SK-N-SH (cell line): ENCODE data around the gene DUSP16. TPM values are rescaled to one million over a fixed set of nuclear protein-coding genes. Genes with fewer than 3 reads are reported as not detected.

Experiments
- CTCF ChIA-PET: fragments of 300-600, 350-600 bp; formaldehyde crosslinking; extraction: SDS; loops from one replicate; lab custom pipeline; 2021; lab: Yijun Ruan, JAX
- POLR2A ChIA-PET: fragments of 350-600 bp; sonication (Branson Sonifier 250); formaldehyde crosslinking; extraction: SDS; loops from one replicate; lab custom pipeline; 2020; ENCODE audit warnings: antibody characterized with exemption, inconsistent platforms; lab: Yijun Ruan, JAX
- DNase-seq: peaks from one replicate; pipeline ENCODE4 v3.0.0; 2012
- H2AFZ ChIP-seq: fragments of 200-600 bp; sonication (generic); 2 replicates; pipeline ENCODE4 v1.8.1; 2016; ENCODE audit warnings: antibody characterized with exemption, mild to moderate bottlenecking, low read depth
- H3F3A ChIP-seq: fragments of 200-600 bp; sonication (generic); replicated peaks from 2 replicates; pipeline ENCODE3; 2016; ENCODE audit warnings: antibody characterized with exemption, mild to moderate bottlenecking; ENCODE audit not compliant: insufficient read depth
- H3K27ac ChIP-seq, 2 experiments: fragments of 200-500 bp in 1 of 2; fragments of 200-600 bp in 1 of 2; sonication (Bioruptor generic) in 1 of 2; sonication (generic), shearing (Covaris generic) in 1 of 2; 2 replicates each; pipeline versions ENCODE4 v1.5.1 to v1.6.1; 2014 to 2016; ENCODE audit warnings: low read depth in 2 of 2, inconsistent platforms in 1 of 2, low read length in 1 of 2, mild to moderate bottlenecking in 1 of 2, mixed read lengths in 1 of 2
- H3K27me3 ChIP-seq: fragments of 200-600 bp; sonication (generic), shearing (Covaris generic); 2 replicates; pipeline ENCODE4 v1.6.1; 2016; ENCODE audit warnings: mixed run types; ENCODE audit not compliant: insufficient read depth
- H3K36me3 ChIP-seq, 2 experiments: fragments of 200-500 bp in 1 of 2; fragments of 200-600 bp in 1 of 2; sonication (Bioruptor generic) in 1 of 2; sonication (generic) in 1 of 2; replicated peaks in 1 of 2; 2 replicates each; pipeline versions ENCODE3 to v1.5.1; 2014 to 2016; ENCODE audit warnings: low read length in 1 of 2, mild to moderate bottlenecking in 1 of 2; ENCODE audit not compliant: insufficient read depth in 2 of 2, control insufficient read depth in 1 of 2
- H3K4me1 ChIP-seq, 2 experiments: fragments of 200-500 bp in 1 of 2; fragments of 200-600 bp in 1 of 2; sonication (Bioruptor generic) in 1 of 2; sonication (generic), shearing (Covaris generic) in 1 of 2; 2 replicates each; pipeline versions ENCODE4 v1.5.1 to v1.6.1; 2014 to 2016; ENCODE audit warnings: low read depth in 1 of 2, low read length in 1 of 2, mixed run types in 1 of 2; ENCODE audit not compliant: insufficient read depth in 2 of 2, control insufficient read depth in 1 of 2
- H3K4me2 ChIP-seq: fragments of 200-600 bp; sonication (generic), shearing (Covaris generic); 2 replicates; pipeline ENCODE4 v1.6.1; 2017; ENCODE audit warnings: mixed run types
- H3K4me3 ChIP-seq, 2 experiments: fragments of 200-500 bp in 1 of 2; fragments of 200-600 bp in 1 of 2; sonication (Bioruptor generic) in 1 of 2; sonication (generic), shearing (Covaris generic) in 1 of 2; 2 replicates each; pipeline versions ENCODE4 v1.5.1 to v1.8.1; 2014 to 2016; ENCODE audit warnings: low read depth in 2 of 2, inconsistent platforms in 1 of 2, low read length in 1 of 2, mild to moderate bottlenecking in 1 of 2, mixed read lengths in 1 of 2, moderate library complexity in 1 of 2
- H3K79me2 ChIP-seq: fragments of 200-600 bp; sonication (generic); 2 replicates; pipeline ENCODE4 v1.8.1; 2017; ENCODE audit warnings: mild to moderate bottlenecking; ENCODE audit not compliant: insufficient read depth
- H3K9ac ChIP-seq: fragments of 200-600 bp; sonication (generic); 2 replicates; pipeline ENCODE4 v1.6.1; 2017; ENCODE audit warnings: mixed run types
- H3K9me2 ChIP-seq: fragments of 200-600 bp; sonication (generic); 2 replicates; pipeline ENCODE4 v1.6.1; 2017; ENCODE audit warnings: mixed run types
- H3K9me3 ChIP-seq: fragments of 200-600 bp; sonication (generic); 2 replicates; pipeline ENCODE4 v1.6.1; 2017; ENCODE audit warnings: mixed run types, mild to moderate bottlenecking, moderate library complexity
- H4K20me1 ChIP-seq: fragments of 200-600 bp; sonication (generic); 2 replicates; pipeline ENCODE4 v1.6.1; 2017; ENCODE audit warnings: mild to moderate bottlenecking, mixed run types; ENCODE audit not compliant: insufficient read depth
- CHD2 ChIP-seq: fragments of 150-350 bp; IDR thresholded peaks from 2 replicates; pipeline ENCODE4 v1.6.1; 2018; ENCODE audit warnings: low read length; ENCODE audit not compliant: partially characterized antibody
- ELF1 ChIP-seq: IDR thresholded peaks from 2 replicates; pipeline ENCODE4 v1.4.0; 2012
- EP300 ChIP-seq, 2 experiments: IDR thresholded peaks; 2 replicates each; pipeline versions ENCODE4 v1.4.0 to v1.6.1; 2012; ENCODE audit warnings: borderline replicate concordance in 1 of 2, low read depth in 1 of 2, low read length in 1 of 2
- EZH2phosphoT487 ChIP-seq: fragments of 200-600 bp; sonication (generic); IDR thresholded peaks from 2 replicates; pipeline ENCODE4 v1.6.1; 2017; ENCODE audit warnings: low read depth, mixed run types, mild to moderate bottlenecking, antibody characterized with exemption, moderate library complexity, borderline replicate concordance
- FOXM1 ChIP-seq: IDR thresholded peaks from 2 replicates; pipeline ENCODE4 v1.4.0; 2012; ENCODE audit warnings: low read depth, mild to moderate bottlenecking
- GABPA ChIP-seq: IDR thresholded peaks from 2 replicates; pipeline ENCODE4 v1.4.0; 2012; ENCODE audit warnings: low read depth, mild to moderate bottlenecking
- JUND ChIP-seq: IDR thresholded peaks from 2 replicates; pipeline ENCODE4 v1.4.0; 2012
- MEF2A ChIP-seq: IDR thresholded peaks from 2 replicates; pipeline ENCODE4 v1.4.0; 2012; ENCODE audit warnings: low read depth, borderline replicate concordance
- RAD21 ChIP-seq: IDR thresholded peaks from 2 replicates; pipeline ENCODE4 v1.6.1; 2012; ENCODE audit warnings: mild to moderate bottlenecking, low read length
- RCOR1 ChIP-seq: fragments of 150-350 bp; IDR thresholded peaks from 2 replicates; pipeline ENCODE4 v1.6.1; 2017; ENCODE audit warnings: antibody characterized with exemption, low read length
- RFX5 ChIP-seq: IDR thresholded peaks from 2 replicates; pipeline ENCODE4 v1.6.1; 2012; ENCODE audit warnings: mild to moderate bottlenecking, improper control_type of control experiment, low read length
- SIN3A ChIP-seq: IDR thresholded peaks from 2 replicates; pipeline ENCODE4 v1.6.1; 2012; ENCODE audit warnings: low read depth, mild to moderate bottlenecking, low read length, moderate library complexity, borderline replicate concordance
- YY1 ChIP-seq: IDR thresholded peaks from 2 replicates; pipeline ENCODE4 v1.4.0; 2012; ENCODE audit warnings: low read depth, mild to moderate bottlenecking
- WGBS: methylation state at CpG from one replicate; pipeline ENCODE4 v1.1.6; 2017; ENCODE audit warnings: low lambda C conversion rate; 5-methylcytosine and 5-hydroxymethylcytosine counted together
- polyA plus RNA-seq, 3 experiments: library from polyadenylated mRNA; depleted of rRNA; stranded (reverse); fragments of >200 nt; gene quantifications; 2 replicates each; pipeline ENCODE4 v1.2.3, GENCODE V29; 2012
- TF ChIP-seq, protein P1 (sequence below): fragments of 150-350 bp; IDR thresholded peaks from 2 replicates; pipeline ENCODE4 v1.6.1; 2017; ENCODE audit warnings: antibody characterized with exemption, low read length, low read depth, borderline replicate concordance
- TF ChIP-seq, protein P2 (sequence below): fragments of 200-600 bp; sonication (generic); IDR thresholded peaks from 2 replicates; pipeline ENCODE4 v1.6.1; 2017; ENCODE audit warnings: antibody characterized with exemption, mild to moderate bottlenecking, moderate library complexity
- TF ChIP-seq, protein P3 (sequence below): fragments of 150-350 bp; IDR thresholded peaks from 2 replicates; pipeline ENCODE4 v1.6.1; 2016; ENCODE audit warnings: mild to moderate bottlenecking, low read depth, low read length

Gene DUSP16
- polyA plus RNA-seq, 1 of the 3 experiments (the other 2 are of a cell fraction) = 7.1 TPM

DNA sequence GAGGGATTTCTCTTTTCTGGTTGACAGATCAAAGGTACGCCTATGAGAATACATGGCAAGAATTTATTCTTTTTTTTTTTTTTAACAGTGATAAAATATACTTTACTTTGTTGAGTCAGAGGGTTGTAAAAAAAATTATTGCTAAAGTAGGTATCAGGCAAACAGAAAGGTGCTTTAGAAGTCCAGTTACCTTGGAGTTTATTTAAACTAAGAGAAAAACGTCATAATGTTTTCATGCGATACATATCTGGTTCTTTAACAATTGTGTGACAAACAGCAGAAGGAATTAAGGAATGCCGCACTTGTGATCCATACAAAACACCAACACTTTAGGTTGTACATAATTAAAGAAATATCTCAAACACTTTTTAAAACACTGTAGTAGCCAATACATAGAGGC lies 111.6 kb downstream of the DUSP16 start:
- H3F3A ChIP-seq = no peaks in the 10 kb centered on the region
- H3K9me3 ChIP-seq = no peaks in the 10 kb centered on the region
- DNase-seq = no peak
- no peaks in the 10 kb centered on the region for H3K27me3 ChIP-seq
- H3K79me2 ChIP-seq = no peaks in the 10 kb centered on the region
- no peak overlapping the region for H3K27ac ChIP-seq
- 93% methylated on average over 4 of the region's 4 CpGs for WGBS
- H3K9me2 ChIP-seq = no peaks in the 10 kb centered on the region
- no peak overlapping the region for H2AFZ ChIP-seq
- no peak overlapping the region for H3K4me3 ChIP-seq
- POLR2A ChIA-PET = no interaction called here
- no peaks in the 10 kb centered on the region for H4K20me1 ChIP-seq
- H3K36me3 ChIP-seq = no peaks in the 10 kb centered on the region
- no peak overlapping the region for H3K9ac ChIP-seq
- TF ChIP-seq ELF1 = no peak
- TF ChIP-seq FOXM1 = no peak
- TF ChIP-seq RFX5 = no peak
- TF ChIP-seq GABPA = no peak
- TF ChIP-seq MEF2A = no peak
- TF ChIP-seq YY1 = no peak
- no peak for TF ChIP-seq EP300 (IDR thresholded peaks at IDR 0.05; ENCODE audit: borderline replicate concordance in 1 of 2, low read depth in 1 of 2, low read length in 1 of 2)
- no peak for TF ChIP-seq EZH2phosphoT487
- TF ChIP-seq RAD21 = no peak
- TF ChIP-seq, protein P1, sequence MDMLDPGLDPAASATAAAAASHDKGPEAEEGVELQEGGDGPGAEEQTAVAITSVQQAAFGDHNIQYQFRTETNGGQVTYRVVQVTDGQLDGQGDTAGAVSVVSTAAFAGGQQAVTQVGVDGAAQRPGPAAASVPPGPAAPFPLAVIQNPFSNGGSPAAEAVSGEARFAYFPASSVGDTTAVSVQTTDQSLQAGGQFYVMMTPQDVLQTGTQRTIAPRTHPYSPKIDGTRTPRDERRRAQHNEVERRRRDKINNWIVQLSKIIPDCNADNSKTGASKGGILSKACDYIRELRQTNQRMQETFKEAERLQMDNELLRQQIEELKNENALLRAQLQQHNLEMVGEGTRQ = no peak
- TF ChIP-seq JUND = no peak
- no peak for TF ChIP-seq SIN3A
- TF ChIP-seq CHD2 = no peak
- TF ChIP-seq RCOR1 = no peak
- TF ChIP-seq, protein P2, sequence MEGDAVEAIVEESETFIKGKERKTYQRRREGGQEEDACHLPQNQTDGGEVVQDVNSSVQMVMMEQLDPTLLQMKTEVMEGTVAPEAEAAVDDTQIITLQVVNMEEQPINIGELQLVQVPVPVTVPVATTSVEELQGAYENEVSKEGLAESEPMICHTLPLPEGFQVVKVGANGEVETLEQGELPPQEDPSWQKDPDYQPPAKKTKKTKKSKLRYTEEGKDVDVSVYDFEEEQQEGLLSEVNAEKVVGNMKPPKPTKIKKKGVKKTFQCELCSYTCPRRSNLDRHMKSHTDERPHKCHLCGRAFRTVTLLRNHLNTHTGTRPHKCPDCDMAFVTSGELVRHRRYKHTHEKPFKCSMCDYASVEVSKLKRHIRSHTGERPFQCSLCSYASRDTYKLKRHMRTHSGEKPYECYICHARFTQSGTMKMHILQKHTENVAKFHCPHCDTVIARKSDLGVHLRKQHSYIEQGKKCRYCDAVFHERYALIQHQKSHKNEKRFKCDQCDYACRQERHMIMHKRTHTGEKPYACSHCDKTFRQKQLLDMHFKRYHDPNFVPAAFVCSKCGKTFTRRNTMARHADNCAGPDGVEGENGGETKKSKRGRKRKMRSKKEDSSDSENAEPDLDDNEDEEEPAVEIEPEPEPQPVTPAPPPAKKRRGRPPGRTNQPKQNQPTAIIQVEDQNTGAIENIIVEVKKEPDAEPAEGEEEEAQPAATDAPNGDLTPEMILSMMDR = no peak
- TF ChIP-seq, protein P3, sequence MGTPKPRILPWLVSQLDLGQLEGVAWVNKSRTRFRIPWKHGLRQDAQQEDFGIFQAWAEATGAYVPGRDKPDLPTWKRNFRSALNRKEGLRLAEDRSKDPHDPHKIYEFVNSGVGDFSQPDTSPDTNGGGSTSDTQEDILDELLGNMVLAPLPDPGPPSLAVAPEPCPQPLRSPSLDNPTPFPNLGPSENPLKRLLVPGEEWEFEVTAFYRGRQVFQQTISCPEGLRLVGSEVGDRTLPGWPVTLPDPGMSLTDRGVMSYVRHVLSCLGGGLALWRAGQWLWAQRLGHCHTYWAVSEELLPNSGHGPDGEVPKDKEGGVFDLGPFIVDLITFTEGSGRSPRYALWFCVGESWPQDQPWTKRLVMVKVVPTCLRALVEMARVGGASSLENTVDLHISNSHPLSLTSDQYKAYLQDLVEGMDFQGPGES = no peak
- H3K4me1 ChIP-seq = no peaks in the 10 kb centered on the region; a peak in 2 of 4 replicates
- no peak overlapping the region for H3K4me2 ChIP-seq
- CTCF ChIA-PET = interaction anchor here (1.3 kb wide), 1 partner anchor 14 kb away, joined by 3 read pairs; no protein-coding TSS in a partner anchor
